ENCODE data around the gene MAP4K4.
A peak's percentile ranks its signal among the peaks of the same experiment; 100 is the strongest.

The MAP4K4 gene

GRCh38 chr2:101859604-101860003, 162.1 kb downstream of the MAP4K4 start:
- in situ Hi-C loops (cut with MboI; ENCODE audit: low pct_unique_long_range_greater_than_20kb, low sequenced_read_pairs, unreplicated experiment), result no loop called here
- DNase-seq (ENCODE audit: low spot score), result no peak
- no peak for TF ChIP-seq CTCF (IDR thresholded peaks at IDR 0.05; ENCODE audit: extremely low read depth, insufficient read depth, missing control alignments)

GRCh38 chr2:101860157-101860556, 162.7 kb downstream of the MAP4K4 start:
- TF ChIP-seq CTCF (IDR thresholded peaks at IDR 0.05; ENCODE audit: extremely low read depth, insufficient read depth, missing control alignments), result peak; percentile 5
- no peak for DNase-seq (ENCODE audit: low spot score)
- in situ Hi-C loops (cut with MboI; ENCODE audit: low pct_unique_long_range_greater_than_20kb, low sequenced_read_pairs, unreplicated experiment), result no loop called here

GRCh38 chr2:101860782-101861181, 163.3 kb downstream of the MAP4K4 start:
- in situ Hi-C loops (cut with MboI; ENCODE audit: low pct_unique_long_range_greater_than_20kb, low sequenced_read_pairs, unreplicated experiment), result no loop called here
- no peak for TF ChIP-seq CTCF (IDR thresholded peaks at IDR 0.05; ENCODE audit: extremely low read depth, insufficient read depth, missing control alignments)
- DNase-seq (ENCODE audit: low spot score), result no peak

- no peak for DNase-seq (ENCODE audit: low spot score)
- TF ChIP-seq CTCF (IDR thresholded peaks at IDR 0.05; ENCODE audit: extremely low read depth, insufficient read depth, missing control alignments), result no peak
- in situ Hi-C loops (cut with MboI; ENCODE audit: low pct_unique_long_range_greater_than_20kb, low sequenced_read_pairs, unreplicated experiment), result no loop called here
These were observed 163.9 kb downstream of the MAP4K4 start for GRCh38 chr2:101861382-101861781.

- in situ Hi-C loops (cut with MboI; ENCODE audit: low pct_unique_long_range_greater_than_20kb, low sequenced_read_pairs, unreplicated experiment), result no loop called here
- no peak for TF ChIP-seq CTCF (IDR thresholded peaks at IDR 0.05; ENCODE audit: extremely low read depth, insufficient read depth, missing control alignments)
- no peak for DNase-seq (ENCODE audit: low spot score)
These were observed 166.0 kb downstream of the MAP4K4 start for GRCh38 chr2:101863534-101863933.

- no peak for DNase-seq (ENCODE audit: low spot score)
- in situ Hi-C loops (cut with MboI; ENCODE audit: low pct_unique_long_range_greater_than_20kb, low sequenced_read_pairs, unreplicated experiment), result no loop called here
- TF ChIP-seq CTCF (IDR thresholded peaks at IDR 0.05; ENCODE audit: extremely low read depth, insufficient read depth, missing control alignments), result no peak
These were observed 166.9 kb downstream of the MAP4K4 start for GRCh38 chr2:101864426-101864825.

GRCh38 chr2:101868525-101868924, 171.0 kb downstream of the MAP4K4 start:
- no peak for TF ChIP-seq CTCF (IDR thresholded peaks at IDR 0.05; ENCODE audit: extremely low read depth, insufficient read depth, missing control alignments)
- DNase-seq (ENCODE audit: low spot score), result no peak
- in situ Hi-C loops (cut with MboI; ENCODE audit: low pct_unique_long_range_greater_than_20kb, low sequenced_read_pairs, unreplicated experiment), result no loop called here

Measured in GM13977 (cell line).